ENCODE results near the gene MYBPHL. TPM values are rescaled to one million over a fixed set of nuclear protein-coding genes. Genes with fewer than 3 reads are reported as not detected.

MYBPHL gene
- total RNA-seq, 1 experiment from 2014 or later, result not detected

GRCh38 chr1:109275706-109276345, 31.0 kb downstream of the MYBPHL start:
- TF ChIP-seq EZH2phosphoT487 (IDR thresholded peaks at IDR 0.05; ENCODE audit: borderline replicate concordance, low read length) (no peak), CTCF (conservative IDR thresholded peaks at IDR 0.05; ENCODE audit: low read depth, low read length) (no peak), EZH2 (IDR thresholded peaks at IDR 0.05; ENCODE audit: low read length, unreplicated experiment) (no peak)
- Histone ChIP-seq H3K27me3 (ENCODE audit: low read length) (no peaks in the 10 kb centered on the region), H3F3A (ENCODE audit: low read length, unreplicated experiment) (peaks cover 10% of the 10 kb centered on the region), H3K9me3 (ENCODE audit: low read length) (no peaks in the 10 kb centered on the region), H2AFZ (ENCODE audit: low read length) (peak overlapping the region; percentile 45; the same call in 1 of the 2 replicates), H3K9me2 (replicated peaks; ENCODE audit: low read length) (no peaks in the 10 kb centered on the region), H4K20me1 (ENCODE audit: low read length) (no peaks in the 10 kb centered on the region), H3K9ac (ENCODE audit: low read length) (peak overlapping the region; percentile 81), H3K4me2 (ENCODE audit: low read length) (peak overlapping the region; percentile 80), H3K79me2 (ENCODE audit: low read length) (peaks cover 13% of the 10 kb centered on the region), H3K4me3 (ENCODE audit: low read length) (peak overlapping the region; percentile 54), H3K4me1 (ENCODE audit: insufficient read depth, low read length) (peaks cover 55% of the 10 kb centered on the region), H3K27ac (ENCODE audit: low read length) (peak overlapping the region; percentile 95), H3K36me3 (ENCODE audit: low read depth, low read length) (peaks cover 8% of the 10 kb centered on the region)
- DNase-seq, result peak; percentile 60
- peak; percentile 2; the same call in 1 of the 2 replicates for ATAC-seq
- intact Hi-C loops (cut with micrococcal nuclease), result loop anchor here (1.0 kb wide), 1 partner anchor 7 kb away; the partner anchor contains the start of gene PSRC1
- ChIA-PET POLR2A (ENCODE audit: unreplicated experiment) (no interaction called here), CTCF (interaction anchor here (0.7 to 1.0 kb wide), 2 partner anchors 116 to 122 kb away, joined by 3 read pairs; no protein-coding TSS in a partner anchor)
- TSS peak; percentile 49 for BruUV-seq (replicated peaks)

GRCh38 chr1:109274533-109275476, 32.0 kb downstream of the MYBPHL start:
- peak overlapping the region; percentile 54 for H3K4me3 ChIP-seq (ENCODE audit: low read length)
- peak overlapping the region; percentile 45 for H2AFZ ChIP-seq (ENCODE audit: low read length)
- H4K20me1 ChIP-seq (ENCODE audit: low read length), result no peaks in the 10 kb centered on the region
- no peaks in the 10 kb centered on the region for H3K27me3 ChIP-seq (ENCODE audit: low read length)
- peaks cover 55% of the 10 kb centered on the region for H3K4me1 ChIP-seq (ENCODE audit: insufficient read depth, low read length)
- peaks cover 3% of the 10 kb centered on the region; the same call in 1 of the 2 replicates for H3K79me2 ChIP-seq (ENCODE audit: low read length)
- ChIA-PET POLR2A (ENCODE audit: unreplicated experiment) (interaction anchor here (1.0 kb wide), 1 partner anchor 8 kb away, joined by 6 read pairs; the partner anchor contains the start of gene PSRC1), CTCF (no interaction called here)
- H3K27ac ChIP-seq (ENCODE audit: low read length), result peak overlapping the region; percentile 95
- peaks cover 10% of the 10 kb centered on the region for H3F3A ChIP-seq (ENCODE audit: low read length, unreplicated experiment)
- no peak for TF ChIP-seq EZH2 (IDR thresholded peaks at IDR 0.05; ENCODE audit: low read length, unreplicated experiment)
- no peak for TF ChIP-seq EZH2phosphoT487 (IDR thresholded peaks at IDR 0.05; ENCODE audit: borderline replicate concordance, low read length)
- no peak for TF ChIP-seq CTCF (conservative IDR thresholded peaks at IDR 0.05; ENCODE audit: low read depth, low read length)
- intact Hi-C loops (cut with micrococcal nuclease), result loop anchor here (1.0 kb wide), 2 partner anchors 8 to 12 kb away; partner anchors contain the start of gene PSRC1
- no peaks in the 10 kb centered on the region for H3K9me2 ChIP-seq (replicated peaks; ENCODE audit: low read length)
- BruUV-seq (replicated peaks), result no TSS peak
- DNase-seq, result peak; percentile 95
- H3K36me3 ChIP-seq (ENCODE audit: low read depth, low read length), result peaks cover 4% of the 10 kb centered on the region; the same call in 1 of the 2 replicates
- peak overlapping the region; percentile 81 for H3K9ac ChIP-seq (ENCODE audit: low read length)
- peak overlapping the region; percentile 80 for H3K4me2 ChIP-seq (ENCODE audit: low read length)
- ATAC-seq, result peak; percentile 87
- H3K9me3 ChIP-seq (ENCODE audit: low read length), result no peaks in the 10 kb centered on the region

All from PC-3 (cell line).